OCI-LY3 (cell line): ENCODE results near the gene EMD.

Experiments
- H2AFZ ChIP-seq: fragments of 200-600, 300-600 bp; shearing (Covaris generic); 2 replicates; pipeline ENCODE4 v1.6.0; 2014; ENCODE audit warnings: antibody characterized with exemption, low read depth, low read length
- H3K27ac ChIP-seq: fragments of 200-600, 300-600 bp; sonication (generic); 2 replicates; pipeline ENCODE4 v1.5.1; 2014; ENCODE audit warnings: mild to moderate bottlenecking, low read length, moderate library complexity, mixed read lengths
- H3K27me3 ChIP-seq: fragments of 200-600, 300-600 bp; sonication (generic); 2 replicates; pipeline ENCODE4 v1.6.1; 2014; ENCODE audit warnings: low read depth, low read length, mixed read lengths
- H3K36me3 ChIP-seq: fragments of 200-600, 300-600 bp; sonication (generic); replicated peaks from 2 replicates; pipeline ENCODE3; 2014; ENCODE audit warnings: low read depth, low read length, mixed read lengths
- H3K4me1 ChIP-seq: fragments of 300-600, 200-600 bp; sonication (generic); 2 replicates; pipeline ENCODE4 v1.6.1; 2014; ENCODE audit warnings: low read length, mixed read lengths
- H3K4me2 ChIP-seq: fragments of 200-600, 300-600 bp; sonication (generic); 2 replicates; pipeline ENCODE4 v1.6.1; 2014; ENCODE audit warnings: low read length, mixed read lengths
- H3K4me3 ChIP-seq: fragments of 300-600, 200-600 bp; sonication (generic); 2 replicates; pipeline ENCODE4 v1.5.1; 2014; ENCODE audit warnings: antibody characterized with exemption, mild to moderate bottlenecking, low read length, moderate library complexity
- H3K79me2 ChIP-seq: fragments of 300-600, 200-600 bp; shearing (Covaris generic); 2 replicates; pipeline ENCODE4 v1.6.1; 2014; ENCODE audit warnings: mild to moderate bottlenecking, low read length, mixed read lengths
- H3K9ac ChIP-seq: fragments of 300-600, 200-600 bp; shearing (Covaris generic); 2 replicates; pipeline ENCODE4 v1.6.0; 2014; ENCODE audit warnings: mild to moderate bottlenecking, low read length, moderate library complexity
- H3K9me3 ChIP-seq: fragments of 200-600, 300-600 bp; shearing (Covaris generic); 2 replicates; pipeline ENCODE4 v1.6.1; 2014; ENCODE audit warnings: low read length, mixed read lengths; ENCODE audit not compliant: insufficient read depth
- H4K20me1 ChIP-seq: fragments of 200-600, 300-600 bp; sonication (generic); 2 replicates; pipeline ENCODE4 v1.6.1; 2016; ENCODE audit warnings: low read length, mixed read lengths; ENCODE audit not compliant: insufficient read depth
- CTCF ChIP-seq: fragments of 200-600, 300-600 bp; sonication (generic); IDR thresholded peaks from 2 replicates; pipeline ENCODE4 v1.5.1; 2014; ENCODE audit warnings: antibody characterized with exemption, low read length, low read depth
- EZH2phosphoT487 ChIP-seq: fragments of 200-600 bp; shearing (Covaris generic); IDR thresholded peaks from 2 replicates; pipeline ENCODE4 v1.6.1; 2018; ENCODE audit warnings: antibody characterized with exemption, mixed run types, low read depth

The EMD gene

GRCh38 chrX:154356596-154356995 lies 22.5 kb upstream of the EMD start:
- H3K27ac ChIP-seq = no peak overlapping the region
- no peaks in the 10 kb centered on the region for H3K27me3 ChIP-seq
- TF ChIP-seq EZH2phosphoT487 (no peak), CTCF (no peak)
- no peak overlapping the region for H3K4me2 ChIP-seq
- peaks cover 34% of the 10 kb centered on the region for H3K36me3 ChIP-seq
- H3K4me1 ChIP-seq = no peaks in the 10 kb centered on the region
- no peak overlapping the region for H3K4me3 ChIP-seq
- H3K79me2 ChIP-seq = no peaks in the 10 kb centered on the region
- no peak overlapping the region for H2AFZ ChIP-seq
- no peaks in the 10 kb centered on the region for H3K9me3 ChIP-seq
- H3K9ac ChIP-seq = no peak overlapping the region
- H4K20me1 ChIP-seq = no peaks in the 10 kb centered on the region

GRCh38 chrX:154357205-154357604 lies 21.9 kb upstream of the EMD start:
- no peak overlapping the region for H3K27ac ChIP-seq
- no peak for TF ChIP-seq CTCF
- TF ChIP-seq EZH2phosphoT487 = no peak
- H3K4me3 ChIP-seq = no peak overlapping the region
- H3K4me1 ChIP-seq = no peaks in the 10 kb centered on the region
- no peaks in the 10 kb centered on the region for H3K79me2 ChIP-seq
- peaks cover 40% of the 10 kb centered on the region for H3K36me3 ChIP-seq
- H3K4me2 ChIP-seq = no peak overlapping the region
- no peaks in the 10 kb centered on the region for H3K27me3 ChIP-seq
- H2AFZ ChIP-seq = no peak overlapping the region
- H3K9me3 ChIP-seq = no peaks in the 10 kb centered on the region
- H3K9ac ChIP-seq = no peak overlapping the region
- no peaks in the 10 kb centered on the region for H4K20me1 ChIP-seq

- H4K20me1 ChIP-seq = no peaks in the 10 kb centered on the region
Observed at GRCh38 chrX:154358011-154358410, 21.1 kb upstream of the EMD start.

GRCh38 chrX:154358829-154359228 lies 20.3 kb upstream of the EMD start:
- Histone ChIP-seq H3K9me3 (no peaks in the 10 kb centered on the region), H3K4me3 (no peak overlapping the region), H4K20me1 (no peaks in the 10 kb centered on the region), H3K4me1 (no peaks in the 10 kb centered on the region), H3K36me3 (peaks cover 33% of the 10 kb centered on the region), H3K79me2 (no peaks in the 10 kb centered on the region), H2AFZ (no peak overlapping the region), H3K27me3 (no peaks in the 10 kb centered on the region), H3K4me2 (no peak overlapping the region), H3K27ac (no peak overlapping the region), H3K9ac (no peak overlapping the region)
- TF ChIP-seq CTCF (no peak), EZH2phosphoT487 (no peak)

More at GRCh38 chrX:154358011-154358410, 21.1 kb upstream of the EMD start:
- Histone ChIP-seq H2AFZ (no peak overlapping the region), H3K4me1 (no peaks in the 10 kb centered on the region), H3K4me3 (no peak overlapping the region), H3K79me2 (no peaks in the 10 kb centered on the region), H3K27me3 (no peaks in the 10 kb centered on the region), H3K27ac (no peak overlapping the region), H3K36me3 (peaks cover 41% of the 10 kb centered on the region), H3K9me3 (no peaks in the 10 kb centered on the region), H3K4me2 (no peak overlapping the region), H3K9ac (no peak overlapping the region)
- no peak for TF ChIP-seq EZH2phosphoT487
- no peak for TF ChIP-seq CTCF
